IPS-18c (cell line): Measurements from ENCODE around the gene TTLL11.

Source experiments
- H3K4me3 ChIP-seq: 2 replicates; pipeline ENCODE4 v1.7.0; 2013; ENCODE audit warnings: low read depth, mild to moderate bottlenecking, low read length, moderate library complexity; ENCODE audit not compliant: insufficient read depth
- H3K9me3 ChIP-seq: one replicate; pipeline ENCODE4 v1.6.1; 2013; ENCODE audit warnings: mild to moderate bottlenecking, low read length, moderate library complexity; ENCODE audit not compliant: control insufficient read depth, insufficient read depth

TTLL11 gene

DNA sequence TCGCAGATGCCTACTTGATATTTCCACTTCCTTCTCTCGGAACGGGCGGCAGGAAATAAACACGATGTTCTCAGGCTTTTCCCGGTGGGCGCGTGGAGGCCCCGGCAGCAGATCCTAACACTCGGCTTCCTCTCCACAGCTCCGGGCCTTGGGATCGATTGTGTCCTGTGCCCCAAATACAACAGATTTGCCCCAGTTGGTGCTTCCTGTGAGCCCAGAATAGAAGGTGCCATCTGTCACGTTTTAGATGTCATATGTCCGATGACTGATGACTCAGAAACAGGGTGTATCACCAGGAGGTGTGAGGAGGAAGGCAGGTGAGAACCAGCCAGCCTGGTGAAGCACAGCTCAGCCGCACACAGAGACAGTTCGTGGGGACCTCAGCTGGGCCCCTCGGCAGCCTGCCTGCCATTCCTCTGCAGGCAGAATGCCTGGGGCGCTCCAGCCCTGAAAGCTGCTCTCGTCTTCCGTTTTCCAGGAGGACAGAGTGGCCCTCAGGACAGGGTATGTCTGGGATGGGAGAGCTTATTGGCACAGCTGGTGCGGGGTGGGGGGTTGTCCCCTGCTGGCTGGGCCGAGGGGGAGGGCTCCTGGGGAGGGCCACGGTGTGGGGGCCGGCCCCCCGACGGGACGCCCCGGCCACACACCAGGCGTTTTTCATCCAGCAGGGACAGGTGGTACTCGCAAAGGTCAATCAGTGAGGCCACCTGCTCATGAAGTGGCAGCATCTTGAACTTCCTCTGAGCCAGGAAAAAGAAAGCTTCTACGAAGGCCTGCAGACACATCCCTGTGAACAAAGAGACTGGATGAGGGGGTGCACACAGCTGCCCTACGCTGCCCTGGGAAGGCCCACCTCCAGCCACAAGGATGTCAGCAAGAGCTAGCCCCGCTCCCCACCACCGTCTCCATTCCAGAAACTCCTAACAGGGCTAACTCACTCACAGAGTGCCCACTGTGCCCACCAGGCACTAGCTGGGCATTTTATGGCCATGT lies 270.7 kb downstream of the TTLL11 start:
- no peak overlapping the region for H3K4me3 ChIP-seq

DNA sequence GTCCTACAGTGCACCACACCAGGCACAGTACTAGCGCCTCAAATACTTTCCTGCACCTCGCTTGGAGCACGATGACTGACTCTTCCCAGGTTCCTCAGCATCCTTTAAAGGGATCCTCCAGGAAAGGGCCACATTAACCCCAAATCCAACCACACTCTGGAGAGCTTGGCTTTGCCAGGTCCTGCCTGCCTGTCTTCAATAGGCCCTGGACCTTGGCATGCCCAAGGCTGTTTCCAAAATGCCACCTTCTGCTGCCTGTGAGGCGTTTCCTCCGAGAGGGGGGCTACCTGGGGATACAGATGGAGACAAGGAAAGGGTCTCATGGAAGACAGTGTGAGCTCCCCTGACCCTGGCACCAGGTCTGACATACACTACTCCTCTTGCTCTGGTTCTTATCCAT lies 271.8 kb downstream of the TTLL11 start:
- Histone ChIP-seq H3K4me3 (no peak overlapping the region), H3K9me3 (no peaks in the 10 kb centered on the region)

More for the DNA sequence above, 270.7 kb downstream of the TTLL11 start:
- H3K9me3 ChIP-seq = no peaks in the 10 kb centered on the region

DNA sequence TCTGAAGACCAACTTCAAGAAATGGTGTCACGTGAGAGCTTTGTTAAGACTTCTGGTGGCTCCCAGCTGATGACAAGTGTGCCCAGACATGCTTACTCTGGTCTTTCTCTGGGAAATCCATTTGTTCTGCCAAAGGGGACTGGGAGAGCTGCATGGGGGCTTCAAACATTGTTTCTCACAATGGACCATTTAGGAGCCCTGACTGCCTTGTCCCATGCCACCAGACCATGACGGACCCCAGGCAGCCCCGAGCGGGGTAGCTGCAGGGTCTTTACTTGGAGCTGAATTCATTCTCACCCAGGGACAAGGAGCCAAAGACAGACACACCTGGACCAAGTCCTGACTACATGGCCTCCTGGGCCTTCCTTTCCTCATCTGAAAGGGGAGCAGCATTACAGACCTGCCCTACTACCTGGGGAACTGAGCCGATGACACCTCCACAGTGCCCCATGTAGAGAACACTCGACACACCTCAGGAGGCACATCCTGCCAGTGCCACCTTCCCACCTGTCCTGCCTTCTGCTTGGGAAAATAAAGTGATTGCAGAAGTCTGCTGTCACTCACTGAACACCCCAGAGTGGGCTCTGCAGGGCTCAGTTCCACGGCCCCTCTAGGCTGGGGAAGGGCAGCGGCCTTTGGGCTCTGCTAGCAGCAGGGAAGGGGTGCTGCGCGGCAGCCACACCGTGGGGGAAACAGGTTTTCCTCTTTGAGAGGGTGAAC lies 272.7 kb downstream of the TTLL11 start:
- Histone ChIP-seq H3K4me3 (no peak overlapping the region), H3K9me3 (no peaks in the 10 kb centered on the region)

DNA sequence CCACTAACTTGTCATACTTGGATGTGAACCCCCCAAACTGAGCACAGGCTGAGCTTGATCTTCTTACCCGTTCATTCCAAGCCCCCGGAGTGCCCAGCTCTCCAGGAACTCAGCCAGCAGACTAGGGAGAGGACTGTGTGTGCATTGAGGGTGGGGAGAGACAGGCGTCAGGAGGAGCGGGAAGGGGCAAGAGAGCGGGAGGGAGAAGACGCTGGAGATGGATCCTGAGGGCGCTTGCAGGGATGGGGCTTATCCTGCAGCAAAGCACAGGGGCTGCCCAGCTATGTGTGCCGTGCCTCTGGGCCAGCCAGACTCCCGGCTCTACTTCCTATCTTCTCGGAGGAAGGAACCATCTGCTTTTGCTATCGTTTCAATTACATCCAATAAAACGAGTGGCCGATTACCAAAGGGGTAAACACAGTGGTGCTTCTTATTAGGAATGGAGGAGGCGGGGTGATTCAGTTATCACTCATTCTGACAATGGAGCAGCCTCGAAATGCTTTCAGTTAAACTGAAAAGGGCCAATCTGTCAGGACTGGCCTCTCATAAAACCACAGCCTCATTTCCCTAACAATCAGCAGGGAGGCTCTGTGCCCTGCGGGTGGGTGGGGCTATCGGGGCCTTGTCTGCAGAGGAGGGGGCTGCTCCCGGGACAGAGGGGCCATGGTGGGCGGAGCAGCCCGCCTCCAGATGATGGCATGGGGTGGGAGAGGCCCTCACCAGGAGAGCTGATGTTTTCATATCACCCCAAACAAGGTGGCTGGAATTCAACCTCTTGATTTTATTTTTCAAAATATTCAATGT lies 273.5 kb downstream of the TTLL11 start:
- Histone ChIP-seq H3K9me3 (no peaks in the 10 kb centered on the region), H3K4me3 (no peak overlapping the region)

DNA sequence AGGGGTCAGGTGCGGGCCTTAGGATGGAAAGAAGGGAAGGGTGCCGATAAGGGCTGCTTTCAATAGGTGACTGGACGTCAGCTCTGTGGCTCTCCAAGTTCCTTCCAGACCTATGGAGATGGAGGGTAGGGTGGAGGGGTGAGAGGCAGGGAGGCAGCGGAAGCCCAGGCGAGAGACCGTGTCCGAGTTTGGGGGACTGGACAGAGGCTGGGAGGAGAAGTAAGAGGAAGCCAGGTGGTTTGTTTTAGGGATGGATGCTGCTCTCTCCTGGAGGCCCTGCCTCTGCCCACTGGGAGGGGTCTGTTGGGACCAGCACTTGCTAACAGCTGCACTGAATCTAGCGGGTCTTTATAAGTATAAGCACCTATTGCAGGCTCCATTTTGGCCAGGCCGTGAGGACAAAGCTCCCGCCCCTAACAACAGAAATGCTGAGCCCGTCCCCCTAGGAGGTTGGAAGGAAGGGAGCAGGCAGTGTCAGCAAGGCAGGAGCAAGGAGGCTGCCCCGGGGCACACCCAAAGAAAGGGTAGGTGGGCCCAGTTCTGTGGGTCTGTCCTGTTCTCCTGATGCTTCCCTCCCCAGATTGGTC lies 274.2 kb downstream of the TTLL11 start:
- no peaks in the 10 kb centered on the region for H3K9me3 ChIP-seq
- no peak overlapping the region for H3K4me3 ChIP-seq

DNA sequence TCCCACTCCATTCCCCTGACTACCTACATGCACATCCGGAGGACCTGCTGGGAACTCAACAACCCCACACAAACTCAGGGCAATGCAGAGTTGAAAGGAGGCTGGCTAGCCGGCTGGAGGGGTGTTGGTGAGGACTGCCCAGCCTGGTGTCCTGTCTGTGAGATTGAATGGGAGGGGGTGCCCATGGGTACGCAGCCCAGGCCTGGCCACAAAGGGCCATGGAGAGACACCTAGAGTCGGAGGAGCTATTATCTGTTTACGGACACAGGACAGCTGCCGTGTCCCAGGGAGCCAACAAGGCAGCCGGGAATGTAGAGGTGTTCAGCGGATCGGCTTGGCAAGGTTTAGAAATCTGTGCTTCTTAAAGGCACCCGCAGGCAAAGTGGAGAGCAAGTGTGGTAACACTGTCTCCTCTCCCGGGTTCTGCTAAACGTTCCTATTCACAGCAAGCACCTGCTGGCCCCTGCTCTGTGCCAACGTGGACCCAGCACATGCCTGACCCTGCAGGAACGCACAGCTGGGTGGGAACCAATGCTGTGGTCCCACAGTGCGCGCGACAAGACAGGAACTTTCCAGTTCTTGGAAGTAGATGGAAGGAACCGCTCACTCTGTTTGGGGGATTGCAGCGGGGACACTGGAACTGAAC lies 275.0 kb downstream of the TTLL11 start:
- no peak overlapping the region for H3K4me3 ChIP-seq
- H3K9me3 ChIP-seq = no peaks in the 10 kb centered on the region

DNA sequence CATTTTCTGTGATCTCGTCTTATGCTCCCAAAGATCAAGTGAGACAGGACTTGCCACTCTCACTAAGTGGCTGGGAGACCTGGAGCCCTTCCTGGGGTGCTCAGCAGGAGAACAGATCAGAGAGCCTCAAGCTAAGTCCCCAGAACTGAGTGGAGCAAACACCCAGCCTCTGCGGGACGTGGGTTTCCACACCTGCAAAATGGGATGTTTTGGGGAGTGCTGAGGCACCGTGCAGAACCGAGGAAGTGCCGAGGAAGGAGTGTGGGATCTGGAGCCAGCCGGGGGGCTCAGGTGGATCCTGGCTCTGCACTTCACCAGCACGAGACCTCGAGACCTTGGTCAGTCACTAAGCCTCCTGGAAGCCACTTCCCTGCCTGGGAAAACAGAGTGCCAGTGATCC lies 275.6 kb downstream of the TTLL11 start:
- Histone ChIP-seq H3K9me3 (no peaks in the 10 kb centered on the region), H3K4me3 (no peak overlapping the region)

DNA sequence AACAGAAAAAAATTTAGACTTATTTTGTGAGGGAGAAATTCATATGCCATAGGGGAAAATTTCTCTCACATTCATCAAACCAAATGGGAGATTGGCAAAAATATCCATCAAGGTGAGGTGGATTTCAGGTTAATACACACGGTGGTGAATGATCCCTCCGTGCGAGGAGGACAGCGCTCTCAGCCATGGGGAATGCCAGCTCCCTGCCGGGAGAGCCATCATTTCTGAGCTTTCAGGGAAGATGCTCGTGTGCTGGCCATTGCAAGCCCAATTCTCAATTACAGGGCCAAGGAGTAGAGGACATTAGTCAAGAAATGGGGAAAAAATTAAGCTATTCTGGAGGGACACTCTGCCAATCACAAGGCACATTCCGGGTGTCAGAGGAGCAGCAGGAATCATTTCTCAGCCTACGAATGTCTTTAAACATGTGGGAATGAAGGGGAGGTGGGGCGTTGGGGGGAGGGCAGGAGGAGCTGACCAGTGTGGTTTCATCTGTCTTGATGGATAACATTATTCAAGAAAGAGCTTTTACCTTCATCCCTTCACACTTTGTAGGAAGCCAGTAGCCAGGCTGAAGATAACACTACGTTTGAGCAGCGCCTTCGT lies 276.2 kb downstream of the TTLL11 start:
- H3K9me3 ChIP-seq = no peaks in the 10 kb centered on the region
- no peak overlapping the region for H3K4me3 ChIP-seq

DNA sequence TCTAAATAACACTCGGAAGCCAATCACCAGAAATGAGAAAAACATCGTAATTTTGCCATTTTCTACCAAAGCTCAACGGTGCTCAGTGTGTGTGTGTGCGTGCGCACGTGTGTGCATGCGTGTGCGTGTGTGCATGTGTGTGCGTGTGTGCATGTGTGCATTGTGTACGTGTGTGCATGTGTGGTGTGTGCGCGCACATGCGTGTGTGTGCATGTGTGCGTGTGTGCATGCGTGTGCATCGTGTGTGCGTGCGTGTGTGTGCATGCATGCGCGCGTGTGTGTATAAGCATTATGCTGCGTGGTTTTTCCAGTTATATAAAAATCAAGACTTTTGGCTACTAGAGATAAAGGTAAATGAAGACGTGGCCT lies 276.7 kb downstream of the TTLL11 start:
- Histone ChIP-seq H3K4me3 (no peak overlapping the region), H3K9me3 (no peaks in the 10 kb centered on the region)

DNA sequence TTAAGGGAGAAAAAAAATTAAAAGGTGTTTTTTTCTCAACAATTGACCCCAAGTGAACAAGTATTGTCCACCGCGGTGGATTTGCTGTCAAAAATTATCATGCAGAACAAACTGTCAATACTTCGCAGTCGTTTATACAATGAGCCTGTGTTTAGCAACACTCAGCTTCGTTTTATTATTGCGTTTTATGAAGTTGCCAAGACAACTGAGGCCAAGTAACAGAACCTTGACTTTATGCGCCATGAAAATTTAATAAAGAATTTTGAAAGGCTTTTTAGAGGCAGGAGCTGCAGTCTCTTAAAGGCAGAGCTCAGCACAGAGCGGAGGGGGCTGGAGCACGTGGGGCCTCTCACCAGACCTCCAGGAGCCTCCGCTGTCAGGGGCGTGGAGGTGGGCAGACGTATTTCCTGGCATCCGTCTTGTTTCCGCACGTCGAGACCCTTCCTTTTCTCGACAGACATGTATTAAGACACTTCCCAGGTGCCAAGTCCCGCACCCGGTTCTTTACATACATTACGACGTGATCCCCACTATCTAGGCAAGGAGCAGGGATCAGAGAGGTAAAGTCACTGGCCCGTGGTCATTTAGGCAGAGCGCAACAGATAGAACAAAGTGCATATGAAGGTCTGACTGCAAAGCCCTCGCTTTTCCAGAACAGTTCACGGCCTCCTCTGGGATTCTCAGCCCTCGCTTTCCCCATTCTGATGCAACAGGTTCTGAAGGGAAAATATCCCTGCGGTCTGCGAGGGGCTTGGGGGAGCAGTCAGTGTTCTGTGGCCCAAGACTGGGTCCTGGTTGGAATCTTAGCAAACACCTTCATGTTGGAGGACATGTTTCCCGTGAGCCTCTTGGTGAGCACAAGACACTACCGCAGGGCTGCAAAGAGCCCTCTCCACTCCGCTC lies 277.3 kb downstream of the TTLL11 start:
- Histone ChIP-seq H3K9me3 (no peaks in the 10 kb centered on the region), H3K4me3 (no peak overlapping the region)

DNA sequence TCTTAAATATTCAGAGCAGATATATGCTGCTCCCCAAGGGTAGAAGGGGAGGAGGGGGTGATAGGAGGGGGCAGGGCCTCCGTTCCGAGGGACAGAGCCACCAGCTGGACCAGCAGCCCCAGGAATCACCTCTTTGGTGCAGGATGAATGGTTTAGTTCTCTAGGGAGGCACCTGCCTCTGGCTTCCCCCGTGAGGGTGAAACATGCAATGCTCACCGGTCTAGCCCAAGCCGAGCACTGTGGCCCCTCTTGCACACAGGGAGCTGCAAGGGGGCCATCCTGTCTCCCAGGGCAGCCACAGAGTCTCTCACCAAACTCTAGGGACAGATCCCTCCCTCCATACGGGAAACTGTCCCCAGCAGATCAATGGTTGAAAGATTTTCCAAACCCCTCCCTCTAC lies 278.0 kb downstream of the TTLL11 start:
- Histone ChIP-seq H3K9me3 (no peaks in the 10 kb centered on the region), H3K4me3 (no peak overlapping the region)

DNA sequence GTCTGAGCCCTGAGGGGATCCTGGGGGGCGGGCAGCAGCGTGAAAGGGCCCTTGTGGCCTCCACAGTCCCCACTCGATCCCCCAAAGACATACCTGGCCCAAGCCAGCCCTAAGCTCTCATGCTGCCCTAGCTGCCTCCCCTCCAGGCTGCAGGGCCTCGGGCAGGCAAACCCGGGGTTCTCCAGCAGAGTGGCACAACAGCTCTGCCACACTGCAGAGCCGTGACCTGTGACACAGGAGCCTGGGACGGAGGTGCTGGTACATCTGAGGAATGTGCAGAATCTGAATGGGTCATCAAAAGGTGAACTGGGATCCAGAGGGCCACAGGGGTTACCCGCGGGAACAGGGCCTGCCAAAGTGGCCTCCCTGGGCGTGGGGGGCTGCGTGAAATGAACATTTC lies 278.5 kb downstream of the TTLL11 start:
- Histone ChIP-seq H3K4me3 (no peak overlapping the region), H3K9me3 (no peaks in the 10 kb centered on the region)

DNA sequence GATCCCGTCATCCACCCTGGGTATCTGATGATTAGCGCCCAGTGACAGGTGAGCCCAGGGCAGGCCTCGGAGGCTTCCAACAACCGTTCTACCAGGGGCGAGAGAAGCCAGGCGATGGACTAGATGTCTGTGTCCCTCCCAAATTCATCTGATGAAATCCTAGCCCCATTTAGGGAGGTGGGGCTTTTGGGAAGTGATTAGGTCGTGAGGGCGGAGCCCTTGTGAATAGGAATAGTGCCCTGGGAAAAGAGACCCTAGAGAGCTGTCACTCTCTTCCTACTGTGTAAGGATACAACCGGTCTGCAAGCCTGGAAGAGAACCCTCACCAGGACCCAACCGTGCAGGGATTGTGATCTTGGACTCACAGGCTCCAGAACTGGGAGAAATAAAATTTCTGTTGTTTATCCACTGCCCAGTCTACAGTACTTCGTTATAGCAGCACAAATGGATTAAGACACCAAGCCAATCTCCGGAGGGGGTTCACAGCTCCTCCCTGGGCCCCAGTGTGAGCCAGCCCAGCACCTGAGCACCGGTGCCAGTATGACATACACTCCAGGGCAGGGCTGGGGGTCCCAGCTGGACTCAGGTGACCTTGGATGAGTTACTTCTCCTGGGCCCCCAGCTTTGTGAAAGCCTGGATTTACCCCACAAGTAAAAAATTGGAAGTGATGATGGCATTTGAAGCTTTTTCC lies 279.4 kb downstream of the TTLL11 start:
- H3K4me3 ChIP-seq = no peak overlapping the region
- no peaks in the 10 kb centered on the region for H3K9me3 ChIP-seq

DNA sequence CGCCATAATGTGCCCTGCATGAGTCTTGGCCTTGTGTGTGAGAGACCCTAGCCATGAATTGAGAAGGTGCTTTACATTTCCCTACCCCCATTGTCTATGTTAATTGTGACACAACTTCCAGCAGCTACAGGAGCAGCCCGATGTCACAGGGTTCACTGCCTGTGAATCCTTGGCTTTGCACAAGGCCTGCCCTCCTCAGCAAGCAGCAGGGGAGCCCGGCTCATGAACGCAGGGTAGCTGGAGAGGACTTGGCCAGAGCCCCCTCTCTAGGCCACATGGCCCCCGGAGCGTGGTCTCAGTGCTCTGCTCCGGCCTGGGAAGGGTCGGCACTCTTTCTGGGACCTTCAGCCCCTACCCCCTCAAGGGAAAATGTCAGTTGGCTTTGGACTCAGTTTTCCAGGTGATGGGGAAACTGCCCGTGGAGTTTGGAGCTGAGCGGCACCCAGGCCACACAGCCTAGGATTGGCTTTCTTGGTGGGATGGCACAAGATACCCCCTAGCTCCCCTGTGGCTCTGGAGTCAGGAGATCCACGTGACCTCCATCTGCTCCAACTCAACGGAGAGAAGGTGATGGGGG lies 280.9 kb downstream of the TTLL11 start:
- Histone ChIP-seq H3K9me3 (no peaks in the 10 kb centered on the region), H3K4me3 (no peak overlapping the region)

DNA sequence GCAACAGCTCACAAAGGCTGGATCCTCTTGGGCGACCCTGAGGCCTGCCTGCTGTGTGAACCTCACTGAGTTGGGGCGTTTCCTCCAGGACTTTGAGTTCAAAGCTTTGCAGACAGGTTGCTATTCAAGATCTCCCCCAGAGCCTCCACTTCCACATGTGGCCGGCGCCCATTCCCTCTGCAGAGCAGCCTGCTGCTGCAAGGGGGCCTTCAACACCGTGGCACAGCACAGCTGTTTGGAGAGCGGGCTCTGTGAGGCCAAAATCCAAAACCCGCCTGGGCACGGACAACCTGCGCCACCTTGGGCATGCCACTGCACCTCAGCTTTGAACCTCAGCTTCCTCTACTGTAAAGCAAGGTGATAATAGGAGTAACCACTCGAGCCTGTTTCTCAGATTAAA lies 281.4 kb downstream of the TTLL11 start:
- H3K4me3 ChIP-seq = no peak overlapping the region
- no peaks in the 10 kb centered on the region for H3K9me3 ChIP-seq
